HepG2 (cell line): Measurements from ENCODE around the gene RFC1. TPM values are rescaled to one million over a fixed set of nuclear protein-coding genes. Genes with fewer than 3 reads are reported as not detected.
A peak's percentile ranks its signal among the peaks of the same experiment; 100 is the strongest.

Source experiments
- AHR ChIP-seq: IDR thresholded peaks from 2 replicates; pipeline ENCODE4 v1.6.1; 2018; ENCODE audit warnings: missing genetic modification reagents, missing compliant biosample characterization
- ARHGAP35 ChIP-seq: sonication (generic); formaldehyde crosslinking; IDR thresholded peaks from 2 replicates; pipeline ENCODE4 v1.9.0; 2022; ENCODE audit warnings: mild to moderate bottlenecking, inconsistent platforms, moderate library complexity, missing genetic modification reagents, borderline replicate concordance
- CENPBD1 ChIP-seq: sonication (generic); formaldehyde crosslinking; IDR thresholded peaks from 2 replicates; pipeline ENCODE4 v1.8.0; 2022; ENCODE audit warnings: missing genetic modification reagents, low read depth, mild to moderate bottlenecking, borderline replicate concordance
- GABPB1 ChIP-seq: IDR thresholded peaks from 2 replicates; pipeline ENCODE4 v1.6.1; 2016; ENCODE audit warnings: mild to moderate bottlenecking, missing genetic modification reagents, moderate library complexity, missing compliant biosample characterization
- GATA4 ChIP-seq: sonication (generic); IDR thresholded peaks from 2 replicates; pipeline ENCODE4 v1.6.1; 2016; ENCODE audit warnings: antibody characterized with exemption, low read depth, borderline replicate concordance
- HOXA7 ChIP-seq: sonication (generic); formaldehyde crosslinking; IDR thresholded peaks from 2 replicates; pipeline ENCODE4 v1.8.1; 2022; ENCODE audit warnings: mild to moderate bottlenecking, missing genetic modification reagents, moderate library complexity
- KLF6 ChIP-seq: IDR thresholded peaks from 2 replicates; pipeline ENCODE4 v1.8.0; 2016; ENCODE audit warnings: missing biosample characterization, missing genetic modification reagents
- MAFK ChIP-seq, 2 experiments: IDR thresholded peaks in 1 of 2; conservative IDR thresholded peaks in 1 of 2; 2 replicates each; pipeline ENCODE4 v1.6.1; 2011; ENCODE audit warnings: improper control_type of control experiment in 2 of 2, low read length in 2 of 2
- NAIF1 ChIP-seq: sonication (generic); formaldehyde crosslinking; IDR thresholded peaks from 2 replicates; pipeline ENCODE4 v1.5.0; 2020; ENCODE audit warnings: mild to moderate bottlenecking, missing genetic modification reagents, borderline replicate concordance
- SNAPC5 ChIP-seq: sonication (generic); formaldehyde crosslinking; IDR thresholded peaks from 2 replicates; pipeline ENCODE4 v1.8.1; 2023; ENCODE audit warnings: mild to moderate bottlenecking, missing genetic modification reagents, borderline replicate concordance
- SOX5 ChIP-seq: IDR thresholded peaks from 2 replicates; pipeline ENCODE4 v1.6.1; 2016; ENCODE audit warnings: borderline replicate concordance
- STAT5B ChIP-seq: sonication (generic); formaldehyde crosslinking; IDR thresholded peaks from 2 replicates; pipeline ENCODE4 v1.4.0; 2020; ENCODE audit warnings: missing genetic modification reagents
- ZKSCAN5 ChIP-seq: sonication (generic); formaldehyde crosslinking; IDR thresholded peaks from 2 replicates; pipeline ENCODE4 v1.5.1; 2020; ENCODE audit warnings: mild to moderate bottlenecking, missing genetic modification reagents
- ZNF263 ChIP-seq: sonication (generic); formaldehyde crosslinking; IDR thresholded peaks from 2 replicates; pipeline ENCODE4 v1.4.0; 2020; ENCODE audit warnings: missing genetic modification reagents
- ZNF331 ChIP-seq: sonication (generic); formaldehyde crosslinking; IDR thresholded peaks from 2 replicates; pipeline ENCODE4 v1.4.0; 2020; ENCODE audit warnings: missing genetic modification reagents
- ZNF333 ChIP-seq: sonication (generic); formaldehyde crosslinking; IDR thresholded peaks from 2 replicates; pipeline ENCODE4 v1.4.0; 2020; ENCODE audit warnings: mild to moderate bottlenecking, missing genetic modification reagents, borderline replicate concordance
- ZNF468 ChIP-seq: sonication (generic); formaldehyde crosslinking; IDR thresholded peaks from 2 replicates; pipeline ENCODE4 v1.8.0; 2022; ENCODE audit warnings: mild to moderate bottlenecking, moderate library complexity, missing genetic modification reagents
- ZNF678 ChIP-seq: sonication (generic); formaldehyde crosslinking; IDR thresholded peaks from 2 replicates; pipeline ENCODE4 v1.4.0; 2020; ENCODE audit warnings: mild to moderate bottlenecking, missing genetic modification reagents
- polyA plus RNA-seq, 8 experiments: library from polyadenylated mRNA; depleted of rRNA in 3 of 8; stranded (reverse) in 7 of 8; unstranded in 1 of 8; fragments of >200 nt; fragmentation: Illumina TruSeq in 4 of 8; extraction: Trizol in 4 of 8; gene quantifications; 2 replicates each; pipeline versions ENCODE4 v1.2.1 to v1.2.3, GENCODE V29; 2011 to 2016; ENCODE audit warnings: low read depth in 4 of 8, missing spikeins in 1 of 8, mixed read lengths in 1 of 8; ENCODE audit not compliant: insufficient read depth in 1 of 8
- total RNA-seq, 5 experiments: library from RNA; depleted of rRNA; stranded (reverse); fragments of >200 nt; fragmentation: Illumina TruSeq; extraction: Trizol; gene quantifications; 2 replicates each; pipeline ENCODE4 v1.2.3, GENCODE V29; 2016; ENCODE audit warnings: low read depth in 1 of 5
- TF ChIP-seq, protein P1 (sequence below): sonication (generic); formaldehyde crosslinking; IDR thresholded peaks from 2 replicates; pipeline ENCODE4 v1.4.0; 2020; ENCODE audit warnings: missing genetic modification reagents, borderline replicate concordance
- TF ChIP-seq, protein P2 (sequence below): sonication (generic); formaldehyde crosslinking; IDR thresholded peaks from 2 replicates; pipeline ENCODE4 v1.5.0; 2020; ENCODE audit warnings: missing genetic modification reagents, mild to moderate bottlenecking, borderline replicate concordance
- TF ChIP-seq, protein P3 (sequence below): IDR thresholded peaks from 2 replicates; pipeline ENCODE4 v1.6.1; 2016; ENCODE audit warnings: control low read depth
- TF ChIP-seq, protein P4 (sequence below): IDR thresholded peaks from 2 replicates; pipeline ENCODE4 v1.6.1; 2016
- TF ChIP-seq, protein P5 (sequence below): sonication (generic); formaldehyde crosslinking; conservative IDR thresholded peaks from 2 replicates; pipeline ENCODE4 v1.4.0; 2020; ENCODE audit warnings: missing genetic modification reagents

Gene RFC1
- total and polyA plus RNA-seq, 2 of the 13 experiments (the other 11 are each of a cell fraction or from before 2014, with no cell fraction given), result 15.9 to 78.8 TPM

DNA sequence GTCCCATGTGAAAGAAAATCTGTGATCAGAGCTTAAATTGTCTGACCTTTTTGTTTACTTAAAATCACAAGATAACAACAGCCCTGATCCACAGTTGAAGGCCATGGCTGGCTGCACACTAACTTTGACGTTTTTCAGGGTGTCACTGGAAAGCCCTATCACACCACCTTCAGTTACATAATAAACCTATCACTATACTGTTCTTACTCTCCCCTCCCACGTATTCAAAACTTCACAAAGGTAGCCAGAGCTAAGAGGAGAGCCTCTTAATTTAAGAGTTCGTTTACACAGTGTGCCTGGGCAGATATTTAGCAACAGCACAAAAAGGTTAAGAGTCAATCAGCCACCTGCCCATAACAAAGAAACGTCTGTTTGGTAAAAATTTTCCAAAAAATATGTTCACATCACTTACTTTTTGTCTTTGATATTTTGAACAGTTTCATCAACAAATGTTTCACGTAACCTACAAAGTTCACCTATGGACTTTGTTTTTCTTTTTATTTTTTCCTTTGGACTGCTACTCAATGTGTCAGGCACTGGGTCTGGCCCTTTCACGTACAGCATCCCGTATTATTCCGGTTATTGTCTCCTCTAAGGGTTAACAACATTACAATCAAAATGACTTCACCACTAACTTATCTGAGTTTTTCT, 25.0 kb downstream of the RFC1 start (continued):
- TF ChIP-seq NAIF1 (0 out of 2 replicates have a peak, but pooled peaks have one; percentile 22), KLF6 (CRISPR knock-in tag) (peak; percentile 80; the same call in 1 of the 2 replicates), MAFK (conservative IDR thresholded peaks at IDR 0.05 in 1 of 2, IDR thresholded peaks at IDR 0.05 in 1 of 2; ENCODE audit: low read length in 2 of 2) (no peak), STAT5B (CRISPR knock-in tag) (no peak), ZNF678 (no peak), SNAPC5 (CRISPR knock-in tag) (0 out of 2 replicates have a peak, but pooled peaks have one; percentile 37), SOX5 (CRISPR knock-in tag) (peak; percentile 89), ARHGAP35 (no peak), AHR (CRISPR knock-in tag) (no peak; the same call in 1 of the 2 replicates), ZNF263 (CRISPR knock-in tag) (no peak), ZKSCAN5 (CRISPR knock-in tag) (no peak), ZNF331 (CRISPR knock-in tag) (peak; percentile 71; the same call in 1 of the 2 replicates), GABPB1 (CRISPR knock-in tag) (0 out of 2 replicates have a peak, but pooled peaks have one; percentile 18), ZNF333 (no peak), CENPBD1 (CRISPR knock-in tag) (no peak), GATA4 (peak; percentile 84; the same call in 1 of the 2 replicates), ZNF468 (CRISPR knock-in tag) (no peak), HOXA7 (CRISPR knock-in tag) (no peak)
- TF ChIP-seq, protein P1, sequence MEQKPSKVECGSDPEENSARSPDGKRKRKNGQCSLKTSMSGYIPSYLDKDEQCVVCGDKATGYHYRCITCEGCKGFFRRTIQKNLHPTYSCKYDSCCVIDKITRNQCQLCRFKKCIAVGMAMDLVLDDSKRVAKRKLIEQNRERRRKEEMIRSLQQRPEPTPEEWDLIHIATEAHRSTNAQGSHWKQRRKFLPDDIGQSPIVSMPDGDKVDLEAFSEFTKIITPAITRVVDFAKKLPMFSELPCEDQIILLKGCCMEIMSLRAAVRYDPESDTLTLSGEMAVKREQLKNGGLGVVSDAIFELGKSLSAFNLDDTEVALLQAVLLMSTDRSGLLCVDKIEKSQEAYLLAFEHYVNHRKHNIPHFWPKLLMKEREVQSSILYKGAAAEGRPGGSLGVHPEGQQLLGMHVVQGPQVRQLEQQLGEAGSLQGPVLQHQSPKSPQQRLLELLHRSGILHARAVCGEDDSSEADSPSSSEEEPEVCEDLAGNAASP (CRISPR knock-in tag), result peak; percentile 87; the same call in 1 of the 2 replicates
- TF ChIP-seq, protein P2, sequence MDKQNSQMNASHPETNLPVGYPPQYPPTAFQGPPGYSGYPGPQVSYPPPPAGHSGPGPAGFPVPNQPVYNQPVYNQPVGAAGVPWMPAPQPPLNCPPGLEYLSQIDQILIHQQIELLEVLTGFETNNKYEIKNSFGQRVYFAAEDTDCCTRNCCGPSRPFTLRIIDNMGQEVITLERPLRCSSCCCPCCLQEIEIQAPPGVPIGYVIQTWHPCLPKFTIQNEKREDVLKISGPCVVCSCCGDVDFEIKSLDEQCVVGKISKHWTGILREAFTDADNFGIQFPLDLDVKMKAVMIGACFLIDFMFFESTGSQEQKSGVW, result no peak
- TF ChIP-seq, protein P3, sequence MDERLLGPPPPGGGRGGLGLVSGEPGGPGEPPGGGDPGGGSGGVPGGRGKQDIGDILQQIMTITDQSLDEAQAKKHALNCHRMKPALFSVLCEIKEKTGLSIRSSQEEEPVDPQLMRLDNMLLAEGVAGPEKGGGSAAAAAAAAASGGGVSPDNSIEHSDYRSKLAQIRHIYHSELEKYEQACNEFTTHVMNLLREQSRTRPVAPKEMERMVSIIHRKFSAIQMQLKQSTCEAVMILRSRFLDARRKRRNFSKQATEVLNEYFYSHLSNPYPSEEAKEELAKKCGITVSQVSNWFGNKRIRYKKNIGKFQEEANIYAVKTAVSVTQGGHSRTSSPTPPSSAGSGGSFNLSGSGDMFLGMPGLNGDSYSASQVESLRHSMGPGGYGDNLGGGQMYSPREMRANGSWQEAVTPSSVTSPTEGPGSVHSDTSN (CRISPR knock-in tag), result no peak
- TF ChIP-seq, protein P4, sequence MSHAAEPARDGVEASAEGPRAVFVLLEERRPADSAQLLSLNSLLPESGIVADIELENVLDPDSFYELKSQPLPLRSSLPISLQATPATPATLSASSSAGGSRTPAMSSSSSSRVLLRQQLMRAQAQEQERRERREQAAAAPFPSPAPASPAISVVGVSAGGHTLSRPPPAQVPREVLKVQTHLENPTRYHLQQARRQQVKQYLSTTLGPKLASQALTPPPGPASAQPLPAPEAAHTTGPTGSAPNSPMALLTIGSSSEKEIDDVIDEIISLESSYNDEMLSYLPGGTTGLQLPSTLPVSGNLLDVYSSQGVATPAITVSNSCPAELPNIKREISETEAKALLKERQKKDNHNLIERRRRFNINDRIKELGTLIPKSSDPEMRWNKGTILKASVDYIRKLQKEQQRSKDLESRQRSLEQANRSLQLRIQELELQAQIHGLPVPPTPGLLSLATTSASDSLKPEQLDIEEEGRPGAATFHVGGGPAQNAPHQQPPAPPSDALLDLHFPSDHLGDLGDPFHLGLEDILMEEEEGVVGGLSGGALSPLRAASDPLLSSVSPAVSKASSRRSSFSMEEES (CRISPR knock-in tag), result peak; percentile 92
- TF ChIP-seq, protein P5, sequence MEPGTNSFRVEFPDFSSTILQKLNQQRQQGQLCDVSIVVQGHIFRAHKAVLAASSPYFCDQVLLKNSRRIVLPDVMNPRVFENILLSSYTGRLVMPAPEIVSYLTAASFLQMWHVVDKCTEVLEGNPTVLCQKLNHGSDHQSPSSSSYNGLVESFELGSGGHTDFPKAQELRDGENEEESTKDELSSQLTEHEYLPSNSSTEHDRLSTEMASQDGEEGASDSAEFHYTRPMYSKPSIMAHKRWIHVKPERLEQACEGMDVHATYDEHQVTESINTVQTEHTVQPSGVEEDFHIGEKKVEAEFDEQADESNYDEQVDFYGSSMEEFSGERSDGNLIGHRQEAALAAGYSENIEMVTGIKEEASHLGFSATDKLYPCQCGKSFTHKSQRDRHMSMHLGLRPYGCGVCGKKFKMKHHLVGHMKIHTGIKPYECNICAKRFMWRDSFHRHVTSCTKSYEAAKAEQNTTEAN (CRISPR knock-in tag), result peak; percentile 74; the same call in 1 of the 2 replicates
